Neural cell (in vitro differentiated cells): ENCODE data around the gene SLC4A5.

ENCODE experiments used
- RAD21 ChIP-seq: fragments of 450-650 bp; conservative IDR thresholded peaks from 2 replicates; pipeline ENCODE4 v1.6.1; 2014; ENCODE audit warnings: antibody characterized with exemption, mild to moderate bottlenecking, moderate library complexity
- TF ChIP-seq, protein P1 (sequence below): fragments of 450-650 bp; IDR thresholded peaks from 2 replicates; pipeline ENCODE4 v1.5.1; 2014; ENCODE audit warnings: antibody characterized with exemption, mild to moderate bottlenecking, moderate library complexity; ENCODE audit not compliant: poor library complexity, severe bottlenecking

DNA sequence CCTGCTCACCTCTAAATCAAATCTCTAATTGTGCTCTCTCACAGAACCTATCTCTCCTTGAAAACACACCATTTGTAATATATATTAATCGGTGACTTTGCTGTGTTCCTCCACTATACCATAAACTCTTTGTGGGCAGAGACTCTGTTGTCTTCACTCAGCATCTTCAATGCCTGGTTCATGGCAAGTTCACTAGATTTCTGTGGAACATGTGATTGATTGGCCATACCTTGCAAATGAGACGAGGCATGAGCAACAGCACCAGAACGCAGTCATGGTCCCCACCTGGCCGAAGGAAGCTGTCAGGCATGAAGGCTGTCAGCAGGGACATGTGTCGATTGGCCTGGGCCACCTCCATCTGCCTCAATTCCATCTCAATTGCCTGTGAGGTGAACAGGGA lies 25.3 kb upstream of the SLC4A5 start:
- TF ChIP-seq RAD21, result no peak
- TF ChIP-seq, protein P1, sequence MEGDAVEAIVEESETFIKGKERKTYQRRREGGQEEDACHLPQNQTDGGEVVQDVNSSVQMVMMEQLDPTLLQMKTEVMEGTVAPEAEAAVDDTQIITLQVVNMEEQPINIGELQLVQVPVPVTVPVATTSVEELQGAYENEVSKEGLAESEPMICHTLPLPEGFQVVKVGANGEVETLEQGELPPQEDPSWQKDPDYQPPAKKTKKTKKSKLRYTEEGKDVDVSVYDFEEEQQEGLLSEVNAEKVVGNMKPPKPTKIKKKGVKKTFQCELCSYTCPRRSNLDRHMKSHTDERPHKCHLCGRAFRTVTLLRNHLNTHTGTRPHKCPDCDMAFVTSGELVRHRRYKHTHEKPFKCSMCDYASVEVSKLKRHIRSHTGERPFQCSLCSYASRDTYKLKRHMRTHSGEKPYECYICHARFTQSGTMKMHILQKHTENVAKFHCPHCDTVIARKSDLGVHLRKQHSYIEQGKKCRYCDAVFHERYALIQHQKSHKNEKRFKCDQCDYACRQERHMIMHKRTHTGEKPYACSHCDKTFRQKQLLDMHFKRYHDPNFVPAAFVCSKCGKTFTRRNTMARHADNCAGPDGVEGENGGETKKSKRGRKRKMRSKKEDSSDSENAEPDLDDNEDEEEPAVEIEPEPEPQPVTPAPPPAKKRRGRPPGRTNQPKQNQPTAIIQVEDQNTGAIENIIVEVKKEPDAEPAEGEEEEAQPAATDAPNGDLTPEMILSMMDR, result no peak
